H9 (cell line): ENCODE results near the gene DSTYK. TPM values are rescaled to one million over a fixed set of nuclear protein-coding genes. Genes with fewer than 3 reads are reported as not detected.

Experiments
- DNase-seq: peaks from one replicate; pipeline ENCODE4 v3.0.0-alpha.2; 2017
- H2AFZ ChIP-seq: one replicate; pipeline ENCODE4 v1.6.1; 2013; ENCODE audit warnings: mild to moderate bottlenecking, low read length, control low read depth, moderate library complexity
- H2AK5ac ChIP-seq: 2 replicates; pipeline ENCODE4 v1.6.1; 2013; ENCODE audit warnings: low read length, control low read depth, mixed read lengths; ENCODE audit not compliant: insufficient read length
- H2BK120ac ChIP-seq: one replicate; pipeline ENCODE4 v1.6.1; 2013; ENCODE audit warnings: low read depth, mild to moderate bottlenecking, low read length, control low read depth, inconsistent platforms; ENCODE audit not compliant: poor library complexity, severe bottlenecking
- H2BK12ac ChIP-seq: 2 replicates; pipeline ENCODE4 v1.6.1; 2013; ENCODE audit warnings: low read length, control low read depth, mixed read lengths, low read depth; ENCODE audit not compliant: insufficient read length
- H2BK15ac ChIP-seq: 2 replicates; pipeline ENCODE4 v1.6.1; 2013; ENCODE audit warnings: low read depth, low read length, control low read depth
- H2BK20ac ChIP-seq: one replicate; pipeline ENCODE4 v1.6.1; 2013; ENCODE audit warnings: low read depth, mild to moderate bottlenecking, low read length, control low read depth, inconsistent platforms; ENCODE audit not compliant: poor library complexity, severe bottlenecking
- H2BK5ac ChIP-seq: 2 replicates; pipeline ENCODE4 v1.6.1; 2013; ENCODE audit warnings: low read length, control low read depth, mixed read lengths; ENCODE audit not compliant: insufficient read length
- H3K14ac ChIP-seq: 2 replicates; pipeline ENCODE4 v1.6.1; 2013; ENCODE audit warnings: low read length, control low read depth; ENCODE audit not compliant: insufficient read depth
- H3K18ac ChIP-seq: 2 replicates; pipeline ENCODE4 v1.6.1; 2013; ENCODE audit warnings: low read depth, mild to moderate bottlenecking, mixed read lengths, low read length, control low read depth; ENCODE audit not compliant: insufficient read length
- H3K23ac ChIP-seq: 2 replicates; pipeline ENCODE4 v1.6.1; 2013; ENCODE audit warnings: low read length, control low read depth, mixed read lengths, low read depth; ENCODE audit not compliant: insufficient read length
- H3K23me2 ChIP-seq: 2 replicates; pipeline ENCODE4 v1.6.1; 2013; ENCODE audit warnings: low read depth, mild to moderate bottlenecking, mixed read lengths, low read length, control low read depth; ENCODE audit not compliant: insufficient read length, poor library complexity, severe bottlenecking
- H3K27ac ChIP-seq: 2 replicates; pipeline ENCODE4 v1.5.1; 2013; ENCODE audit warnings: low read length, control low read depth, mixed read lengths, low read depth; ENCODE audit not compliant: insufficient read length
- H3K27me3 ChIP-seq: 2 replicates; pipeline ENCODE4 v1.6.1; 2013; ENCODE audit warnings: low read length, control low read depth, inconsistent platforms; ENCODE audit not compliant: insufficient read depth
- H3K4ac ChIP-seq: 2 replicates; pipeline ENCODE4 v1.6.1; 2013; ENCODE audit warnings: low read depth, mild to moderate bottlenecking, control low read depth, inconsistent platforms, low read length, moderate library complexity
- H3K4me1 ChIP-seq: 2 replicates; pipeline ENCODE4 v1.6.1; 2013; ENCODE audit warnings: low read length, control low read depth, inconsistent platforms; ENCODE audit not compliant: insufficient read depth
- H3K4me2 ChIP-seq: 2 replicates; pipeline ENCODE4 v1.6.1; 2013; ENCODE audit warnings: low read length, control low read depth, mixed read lengths; ENCODE audit not compliant: insufficient read length, insufficient read depth
- H3K56ac ChIP-seq: 2 replicates; pipeline ENCODE4 v1.6.1; 2013; ENCODE audit warnings: low read depth, mild to moderate bottlenecking, mixed read lengths, low read length, control low read depth; ENCODE audit not compliant: insufficient read length
- H3K79me1 ChIP-seq: 2 replicates; pipeline ENCODE4 v1.6.1; 2013; ENCODE audit warnings: low read depth, mild to moderate bottlenecking, moderate library complexity, low read length, control low read depth, inconsistent platforms; ENCODE audit not compliant: insufficient read depth, poor library complexity, severe bottlenecking
- H3K79me2 ChIP-seq: 2 replicates; pipeline ENCODE4 v1.6.1; 2013; ENCODE audit warnings: low read length, control low read depth, inconsistent platforms; ENCODE audit not compliant: insufficient read depth
- H3K9ac ChIP-seq: 2 replicates; pipeline ENCODE4 v1.6.1; 2013; ENCODE audit warnings: low read length, control low read depth, mixed read lengths; ENCODE audit not compliant: insufficient read length; ENCODE audit errors: extremely low read depth
- H3K9me3 ChIP-seq: one replicate; pipeline ENCODE4 v1.6.1; 2013; ENCODE audit warnings: low read depth, low read length, inconsistent platforms; ENCODE audit not compliant: control insufficient read depth
- H3T11ph ChIP-seq: one replicate; pipeline ENCODE4 v1.6.1; 2013; ENCODE audit warnings: mild to moderate bottlenecking, low read length, control low read depth, inconsistent platforms
- H4K20me1 ChIP-seq: one replicate; pipeline ENCODE4 v1.6.1; 2013; ENCODE audit not compliant: control insufficient read depth, insufficient read length, insufficient read depth
- H4K5ac ChIP-seq: 2 replicates; pipeline ENCODE4 v1.6.1; 2013; ENCODE audit warnings: low read depth, mild to moderate bottlenecking, mixed read lengths, low read length, control low read depth; ENCODE audit not compliant: insufficient read length
- H4K8ac ChIP-seq: replicated peaks from 2 replicates; pipeline ENCODE4 v1.6.1; 2013; ENCODE audit warnings: low read length, control low read depth, mixed read lengths, low read depth; ENCODE audit not compliant: insufficient read length
- H4K91ac ChIP-seq: 2 replicates; pipeline ENCODE4 v1.6.1; 2013; ENCODE audit warnings: low read depth, mild to moderate bottlenecking, moderate library complexity, mixed read lengths, low read length, control low read depth; ENCODE audit not compliant: insufficient read length
- H3K27ac Mint-ChIP-seq, 3 experiments: 2 replicates in 2 of 3; 3 replicates in 1 of 3; pipeline ENCODE4 v1.8.0; 2020 to 2021; ENCODE audit warnings: mixed read lengths in 3 of 3, mild to moderate bottlenecking in 1 of 3, moderate library complexity in 1 of 3
- H3K27me3 Mint-ChIP-seq: 2 replicates; pipeline ENCODE4 v1.8.0; 2021; ENCODE audit warnings: low read depth, mild to moderate bottlenecking, moderate library complexity, mixed read lengths
- H3K36me3 Mint-ChIP-seq, 3 experiments: 2 replicates in 2 of 3; 3 replicates in 1 of 3; pipeline ENCODE4 v1.8.0; 2020 to 2021; ENCODE audit warnings: low read depth in 3 of 3, mixed read lengths in 3 of 3; ENCODE audit not compliant: insufficient read depth in 1 of 3
- H3K4me1 Mint-ChIP-seq, 2 experiments: 2 replicates each; pipeline ENCODE4 v1.8.0; 2020; ENCODE audit warnings: mixed read lengths in 2 of 2
- H3K4me3 Mint-ChIP-seq, 2 experiments: 2 replicates in 1 of 2; 3 replicates in 1 of 2; pipeline ENCODE4 v1.8.0; 2020 to 2021; ENCODE audit warnings: mild to moderate bottlenecking in 2 of 2, mixed read lengths in 2 of 2, moderate library complexity in 1 of 2
- H3K9me3 Mint-ChIP-seq, 2 experiments: 2 replicates in 1 of 2; 3 replicates in 1 of 2; pipeline ENCODE4 v1.8.0; 2020; ENCODE audit warnings: mild to moderate bottlenecking in 2 of 2, mixed read lengths in 2 of 2, moderate library complexity in 1 of 2
- CTCF ChIP-seq: fragments of 200-600 bp; sonication (generic); conservative IDR thresholded peaks from 3 replicates; pipeline ENCODE4 v1.8.0; 2021; ENCODE audit warnings: antibody characterized with exemption, mild to moderate bottlenecking
- WGBS: extraction: QIAGEN DNeasy Blood & Tissue Kit; methylation state at CpG from one replicate; pipeline ENCODE4 v1.1.7; 2013; ENCODE audit warnings: missing lambda C conversion rate, low lambda C conversion rate, mixed read lengths; ENCODE audit not compliant: insufficient read length; ENCODE audit errors: extremely low coverage; 5-methylcytosine and 5-hydroxymethylcytosine counted together
- total RNA-seq: library from RNA; stranded (reverse); gene quantifications from 2 replicates; pipeline ENCODE4 v1.2.1, GENCODE V29; 2021

The DSTYK gene
- total RNA-seq, 1 experiment from 2014 or later = 8.5 TPM

GRCh38 chr1:205236526-205236925 is 25.0 kb upstream of the DSTYK start:
- Histone ChIP-seq H3K79me2 (no peaks in the 10 kb centered on the region), H3K79me1 (no peaks in the 10 kb centered on the region), H3K4ac (no peak overlapping the region), H3K4me1 (no peaks in the 10 kb centered on the region), H3K4me2 (no peak overlapping the region), H4K91ac (no peak overlapping the region), H3T11ph (no peak overlapping the region), H3K27me3 (no peaks in the 10 kb centered on the region), H3K27ac (no peak overlapping the region), H4K8ac (no peak overlapping the region), H2AK5ac (no peak overlapping the region), H2BK5ac (no peak overlapping the region), H2AFZ (no peak overlapping the region), H2BK15ac (no peak overlapping the region), H3K23me2 (no peaks in the 10 kb centered on the region), H3K9ac (no peak overlapping the region), H3K9me3 (no peaks in the 10 kb centered on the region), H3K18ac (no peak overlapping the region), H3K23ac (no peak overlapping the region), H2BK20ac (no peak overlapping the region), H3K56ac (no peak overlapping the region), H4K5ac (no peak overlapping the region), H2BK120ac (no peak overlapping the region), H3K14ac (no peak overlapping the region), H2BK12ac (no peak overlapping the region), H4K20me1 (no peaks in the 10 kb centered on the region)
- Mint-ChIP-seq H3K9me3 (no peaks in the 10 kb centered on the region), H3K27ac (peak overlapping the region in 1 of 3 experiments; percentile 1; a peak in 1 of 7 replicates), H3K4me3 (no peak overlapping the region), H3K4me1 (peaks cover 5 to 12% of the 10 kb centered on the region in 2 experiments; a peak in 2 of 4 replicates), H3K36me3 (0 out of 7 replicates have a peak, but pooled peaks cover 0 to 3% (median 0%) of the 10 kb centered on the region in 3 experiments), H3K27me3 (no peaks in the 10 kb centered on the region)
- DNase-seq = no peak
- no peak for TF ChIP-seq CTCF
- no CpG with 5 or more reads among the region's 8 CpGs for WGBS
